Psoas muscle (tissue), 8 donors: Measurements from ENCODE around the gene CTNND2. TPM values are rescaled to one million over a fixed set of nuclear protein-coding genes. Genes with fewer than 3 reads are reported as not detected.
"Not testable (repeated sequence)": the region's sequence is repeated elsewhere in the genome, so short reads cannot be mapped to it uniquely, and the experiment has no call there.

ENCODE experiments used
- ATAC-seq, 4 donors: fragments of 200-7000 bp; cut with Tn5 transposase; one replicate each; pipeline ENCODE4 v1.9.1; 2020; ENCODE audit warnings: moderate library complexity in 3 of 4, mild to moderate bottlenecking in 2 of 4
- DNase-seq, 2 donors: peaks; one replicate each; pipeline ENCODE4 v3.0.0-alpha.2; 2020
- H3K27ac ChIP-seq: fragments of 200-600 bp; one replicate; pipeline ENCODE4 v1.8.0; 2022
- H3K27me3 ChIP-seq, 3 donors: fragments of 200-600 bp in 1 of 3; one replicate each; pipeline versions ENCODE4 v1.6.1 to v1.8.0; 2013 to 2022; ENCODE audit warnings: low read length in 2 of 3, mild to moderate bottlenecking in 2 of 3, moderate library complexity in 1 of 3; ENCODE audit not compliant: insufficient read depth in 3 of 3
- H3K36me3 ChIP-seq, 2 donors: fragments of 200-600 bp in 1 of 2; one replicate each; pipeline versions ENCODE4 v1.6.1 to v1.8.0; 2013 to 2022; ENCODE audit warnings: low read depth in 1 of 2, mild to moderate bottlenecking in 1 of 2, moderate library complexity in 1 of 2; ENCODE audit not compliant: insufficient read depth in 1 of 2
- H3K4me1 ChIP-seq: fragments of 200-600 bp; one replicate; pipeline ENCODE4 v1.8.0; 2022
- H3K4me3 ChIP-seq: fragments of 200-600 bp; one replicate; pipeline ENCODE4 v1.8.0; 2022; ENCODE audit warnings: mild to moderate bottlenecking
- H3K9me3 ChIP-seq: fragments of 200-600 bp; one replicate; pipeline ENCODE4 v1.8.0; 2022
- WGBS, 3 donors: extraction: QIAGEN DNeasy Blood & Tissue Kit; methylation state at CpG; one replicate each; pipeline versions ENCODE4 v1.1.6 to v1.1.7; 2013; 5-methylcytosine and 5-hydroxymethylcytosine counted together
- intact Hi-C, 2 donors: fragments of 100-400 bp; cut with DNase I; formaldehyde crosslinking; loops; one replicate each; pipeline versions ENCODE4 v1.11.0 to v1.14.2; 2022
- polyA plus RNA-seq, 3 donors: library from polyadenylated mRNA; stranded (reverse); fragments of 200-250 nt; gene quantifications; one replicate each; pipeline ENCODE4 v1.2.3, GENCODE V29; 2013
- total RNA-seq, 4 donors: library from RNA; stranded (reverse); fragmentation: NEBNext Ultra II Directional in 2 of 4; extraction: Animal tissue kit (Norgen Biotek cat#: 25700) in 2 of 4; gene quantifications; one replicate each; pipeline versions ENCODE4 v1.2.1 to v1.2.4, GENCODE V29; 2021 to 2023
- TF ChIP-seq, protein P1 (sequence below): fragments of 200-600 bp; IDR thresholded peaks from one replicate; pipeline ENCODE4 v1.8.0; 2022; ENCODE audit warnings: antibody characterized with exemption
- donor health status: healthy with polysubstance abuse.
- donor health status: DM: no; HTN: no; CAD: no; lungs with moderate emphysema.
- donor health status: Bipolar disorder and iron deficiency.
- donor health status: healthy.
- donor health status: DM: yes; HTN: yes; CAD: no.
- donor health status: DM: no; HTN: no; CAD: no.
- donor health status: DM: no; HTN: no; CAD: no.
- donor health status: DM: yes; HTN: yes; CAD: no.

Gene CTNND2
- total and polyA plus RNA-seq, 7 donors, result 0.09 to 0.14 (median 0.13) TPM; not detected in 4

DNA sequence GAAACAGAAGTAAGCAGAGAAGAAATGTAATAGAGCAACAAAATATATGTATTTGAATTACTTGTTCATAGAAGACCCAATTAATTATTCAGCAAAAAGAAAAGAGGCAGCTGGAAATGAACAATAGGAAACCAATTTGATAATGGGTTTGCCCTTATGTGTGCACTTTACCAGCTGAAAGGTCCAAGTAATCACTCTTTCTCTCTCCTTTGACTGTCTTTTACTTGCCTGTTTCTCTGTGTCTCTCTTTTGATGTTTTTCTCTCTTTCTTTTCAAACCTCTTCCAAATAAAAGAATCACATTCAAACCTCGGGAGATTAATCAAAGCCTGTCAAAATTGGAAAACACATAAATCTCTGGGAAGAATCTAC, 51.5 kb downstream of the CTNND2 start:
- Histone ChIP-seq H3K27ac (no peak overlapping the region), H3K9me3 (no peaks in the 10 kb centered on the region), H3K27me3 (no peaks in the 10 kb centered on the region), H3K4me3 (no peak overlapping the region), H3K4me1 (no peaks in the 10 kb centered on the region), H3K36me3 (no peaks in the 10 kb centered on the region)
- intact Hi-C loops, result no loop called here
- ATAC-seq (no peak), DNase-seq (no peak)
- WGBS, 3 donors, result 58 to 83% (median 58%) methylated on average over 1 of the region's 1 CpG
- TF ChIP-seq, protein P1, sequence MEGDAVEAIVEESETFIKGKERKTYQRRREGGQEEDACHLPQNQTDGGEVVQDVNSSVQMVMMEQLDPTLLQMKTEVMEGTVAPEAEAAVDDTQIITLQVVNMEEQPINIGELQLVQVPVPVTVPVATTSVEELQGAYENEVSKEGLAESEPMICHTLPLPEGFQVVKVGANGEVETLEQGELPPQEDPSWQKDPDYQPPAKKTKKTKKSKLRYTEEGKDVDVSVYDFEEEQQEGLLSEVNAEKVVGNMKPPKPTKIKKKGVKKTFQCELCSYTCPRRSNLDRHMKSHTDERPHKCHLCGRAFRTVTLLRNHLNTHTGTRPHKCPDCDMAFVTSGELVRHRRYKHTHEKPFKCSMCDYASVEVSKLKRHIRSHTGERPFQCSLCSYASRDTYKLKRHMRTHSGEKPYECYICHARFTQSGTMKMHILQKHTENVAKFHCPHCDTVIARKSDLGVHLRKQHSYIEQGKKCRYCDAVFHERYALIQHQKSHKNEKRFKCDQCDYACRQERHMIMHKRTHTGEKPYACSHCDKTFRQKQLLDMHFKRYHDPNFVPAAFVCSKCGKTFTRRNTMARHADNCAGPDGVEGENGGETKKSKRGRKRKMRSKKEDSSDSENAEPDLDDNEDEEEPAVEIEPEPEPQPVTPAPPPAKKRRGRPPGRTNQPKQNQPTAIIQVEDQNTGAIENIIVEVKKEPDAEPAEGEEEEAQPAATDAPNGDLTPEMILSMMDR, result no peak

DNA sequence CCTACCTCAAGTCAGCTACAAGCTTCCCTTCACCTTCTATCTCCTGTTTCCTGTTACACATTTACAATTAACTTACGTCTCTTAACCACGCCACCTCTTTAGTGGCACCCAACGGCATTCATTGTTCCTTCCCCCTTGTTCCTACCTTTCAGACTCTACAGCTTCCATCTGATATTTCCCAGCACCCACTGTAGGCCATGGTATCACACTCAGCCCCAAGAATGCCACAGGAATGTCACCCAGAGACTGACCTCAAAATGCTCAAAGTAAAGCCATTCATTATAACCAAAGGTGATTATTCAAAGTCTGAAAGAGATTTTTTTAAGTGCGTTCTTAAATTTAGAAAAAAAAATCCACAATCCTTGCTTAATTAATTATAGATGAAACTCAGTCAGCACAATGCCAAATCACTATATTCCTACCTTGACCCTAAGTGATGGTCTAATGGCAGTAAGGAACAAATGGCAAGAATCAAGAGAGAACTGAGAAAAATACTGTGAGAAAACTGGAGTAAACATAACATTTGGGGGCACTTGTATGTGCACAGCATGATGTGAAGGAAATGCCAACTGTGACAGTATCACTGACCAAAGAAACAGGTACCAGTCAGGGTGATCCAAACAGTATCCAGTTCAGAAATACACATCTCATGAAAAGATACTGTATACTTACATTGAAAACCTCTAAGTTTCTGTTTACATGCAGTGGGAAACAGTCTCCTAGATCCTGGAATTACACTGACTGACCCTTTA, 52.1 kb downstream of the CTNND2 start:
- TF ChIP-seq, protein P1, result no peak

DNA sequence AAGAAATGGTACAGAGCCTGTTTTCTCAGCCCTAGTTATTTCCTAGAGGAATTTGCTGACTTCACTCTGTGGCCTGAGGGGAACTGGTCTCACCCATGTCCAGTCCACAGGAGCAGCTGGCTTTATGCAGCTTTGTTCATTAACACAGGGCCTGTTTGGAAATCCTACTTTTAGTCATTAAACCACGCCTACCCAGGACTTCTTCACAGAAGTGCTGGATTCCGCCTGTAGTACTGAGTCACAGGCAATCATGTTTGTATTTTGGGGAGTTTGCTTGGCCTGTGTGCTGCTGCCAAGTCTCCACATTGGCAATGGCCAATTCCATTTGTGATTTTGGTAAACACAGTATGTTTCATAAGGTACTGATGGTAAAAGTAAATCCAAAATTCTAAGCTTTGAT, 52.8 kb downstream of the CTNND2 start:
- 65 to 71% (median 67%) methylated on average over 2 of the region's 2 CpGs for WGBS, 3 donors

More for the DNA sequence above, 52.1 kb downstream of the CTNND2 start:
- Histone ChIP-seq H3K27ac (no peak overlapping the region), H3K4me3 (no peak overlapping the region), H3K27me3 (no peaks in the 10 kb centered on the region), H3K36me3 (no peaks in the 10 kb centered on the region), H3K4me1 (no peaks in the 10 kb centered on the region), H3K9me3 (no peaks in the 10 kb centered on the region)
- intact Hi-C loops, result no loop called here
- 63 to 67% (median 64%) methylated on average over 4 of the region's 4 CpGs for WGBS, 3 donors
- ATAC-seq (no peak), DNase-seq (no peak)

DNA sequence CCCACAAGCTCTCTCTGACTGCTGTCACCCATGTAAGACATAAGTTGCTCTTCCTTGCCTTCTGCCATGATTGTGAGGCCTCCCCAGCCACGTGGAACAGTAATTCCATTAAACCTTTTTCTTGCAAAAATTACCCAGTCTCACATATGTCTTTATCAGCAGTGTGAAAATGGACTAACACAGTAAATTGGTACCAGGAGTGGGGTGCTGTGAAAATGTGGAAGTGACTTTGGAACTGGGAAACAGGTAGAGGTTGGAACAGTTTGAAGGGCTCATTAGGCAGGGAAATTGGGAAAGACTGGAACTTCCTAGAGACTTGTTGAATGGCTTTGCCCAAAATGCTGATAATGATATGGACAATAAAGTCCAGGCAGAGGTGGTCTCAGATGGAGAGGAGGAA, 75.7 kb downstream of the CTNND2 start:
- H3K9me3 ChIP-seq, result peaks cover 11% of the 10 kb centered on the region
- intact Hi-C loops, H3K27ac ChIP-seq, DNase-seq, H3K4me1 ChIP-seq, H3K27me3 ChIP-seq, ATAC-seq, H3K4me3 ChIP-seq, H3K36me3 ChIP-seq: not testable (repeated sequence)
- WGBS, 3 donors, result 46 to 52% (median 48%) methylated on average over 1 of the region's 1 CpG

More for the DNA sequence above, 52.8 kb downstream of the CTNND2 start:
- TF ChIP-seq, protein P1, result no peak
- Histone ChIP-seq H3K27ac (no peak overlapping the region), H3K4me3 (no peak overlapping the region), H3K4me1 (no peaks in the 10 kb centered on the region), H3K27me3 (no peaks in the 10 kb centered on the region), H3K36me3 (no peaks in the 10 kb centered on the region), H3K9me3 (no peaks in the 10 kb centered on the region)
- DNase-seq (no peak), ATAC-seq (no peak)
- intact Hi-C loops, result no loop called here

DNA sequence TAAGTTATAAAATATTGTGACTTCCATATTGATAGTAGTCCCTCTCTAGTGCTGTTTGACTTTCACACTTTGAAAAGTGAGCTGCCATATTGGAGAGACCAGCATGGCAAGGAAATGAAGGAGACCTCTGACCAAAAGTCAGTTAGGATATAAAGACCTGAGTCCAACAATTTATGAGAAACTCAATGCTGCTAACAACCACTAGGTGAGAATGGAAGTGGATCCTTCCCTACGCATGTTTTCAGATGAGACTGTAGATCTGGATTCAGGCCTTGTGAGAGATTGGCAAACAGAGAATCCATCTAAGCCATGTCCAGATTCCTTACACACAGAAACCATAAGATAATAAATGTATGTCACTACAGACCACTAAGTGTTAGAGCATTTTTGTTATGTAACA, 81.6 kb downstream of the CTNND2 start:
- TF ChIP-seq, protein P1, result no peak
- intact Hi-C loops, result no loop called here
- Histone ChIP-seq H3K9me3 (peaks cover 2% of the 10 kb centered on the region), H3K4me3 (no peak overlapping the region), H3K4me1 (no peaks in the 10 kb centered on the region), H3K27ac (no peak overlapping the region), H3K36me3 (no peaks in the 10 kb centered on the region), H3K27me3 (no peaks in the 10 kb centered on the region)
- ATAC-seq, result no peak
- no peak for DNase-seq
- WGBS, 3 donors, result 92 to 97% (median 93%) methylated on average over 1 of the region's 1 CpG
